ENCODE measurements around the gene LRP1B.
"Not testable (repeated sequence)": the region's sequence is repeated elsewhere in the genome, so short reads cannot be mapped to it uniquely, and the experiment has no call there.

Gene LRP1B

DNA sequence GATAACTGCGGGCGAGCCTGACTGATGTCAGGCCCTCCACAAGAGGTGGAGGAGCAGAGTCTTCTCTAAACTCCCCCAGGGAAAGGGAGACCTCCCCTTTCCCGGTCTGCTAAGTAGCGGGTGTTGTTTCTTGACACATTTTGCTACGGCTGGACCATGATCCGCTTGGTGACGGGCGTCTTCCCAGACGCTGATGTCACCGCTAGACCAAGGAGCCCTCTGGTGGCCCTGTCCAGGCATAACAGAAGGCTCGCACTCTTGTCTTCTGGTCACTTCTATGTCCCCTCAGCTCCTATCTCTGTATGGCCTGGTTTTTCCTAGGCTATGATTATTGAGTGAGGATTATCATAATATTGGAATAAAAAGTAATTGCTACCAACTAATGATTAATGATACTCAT is 1166.5 kb downstream of the LRP1B start:
- DNase-seq: not testable (repeated sequence)

DNA sequence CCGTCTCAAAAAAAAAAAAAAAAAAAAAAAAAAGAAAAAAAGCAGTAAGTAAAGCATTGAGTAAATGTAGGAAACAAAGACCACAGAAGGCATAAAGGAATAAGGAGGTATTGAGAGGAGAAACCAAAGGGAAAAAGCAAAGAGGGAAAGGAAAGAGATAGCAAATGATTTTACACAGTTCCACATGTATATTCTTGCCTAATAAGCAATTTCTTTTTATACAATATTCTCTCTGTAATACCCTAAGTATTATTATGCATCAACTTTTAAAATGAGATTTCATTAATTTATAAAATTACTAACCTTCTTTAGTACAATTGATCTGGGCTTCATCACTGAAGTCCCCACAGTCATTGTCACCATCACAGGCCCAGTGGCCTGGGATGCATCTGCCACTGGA is 1180.9 kb downstream of the LRP1B start:
- DNase-seq: no peak

DNA sequence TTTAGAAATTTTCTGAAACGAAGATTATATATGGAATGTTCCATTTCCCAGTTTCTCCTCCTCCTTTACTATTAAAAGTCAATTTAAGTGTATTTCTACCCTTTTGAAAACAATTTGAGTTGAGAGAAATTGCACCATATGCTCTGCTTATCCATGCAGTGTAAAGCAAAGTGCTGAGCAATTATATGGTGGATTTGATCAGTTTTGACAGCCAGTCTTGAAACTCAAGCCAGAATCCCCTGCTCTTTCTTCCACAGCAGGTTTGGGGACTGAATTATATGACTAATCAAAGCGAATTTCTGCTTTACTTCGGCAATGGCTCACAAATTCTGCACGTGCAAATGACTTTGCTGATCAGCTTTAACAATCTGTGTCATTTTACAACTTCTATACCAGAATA is 1183.6 kb downstream of the LRP1B start:
- no peak for DNase-seq

DNA sequence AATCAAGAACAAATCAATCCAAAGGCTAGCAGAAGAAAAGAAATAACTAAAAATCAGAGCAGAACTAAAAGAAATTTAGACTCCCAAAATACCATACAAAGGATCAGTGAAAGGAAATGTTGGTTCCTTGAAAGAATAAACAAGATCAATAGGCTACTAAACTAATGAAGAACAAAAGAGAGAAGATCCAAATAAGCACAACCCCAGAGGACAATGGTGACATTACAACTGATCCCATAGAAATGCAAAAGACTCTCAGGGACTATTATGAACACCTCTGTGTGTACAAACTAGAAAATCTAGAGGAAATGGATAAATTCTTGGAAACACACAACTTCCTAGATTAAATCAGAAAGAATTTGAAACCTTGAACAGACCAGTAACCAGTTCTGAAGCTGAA is 1186.9 kb downstream of the LRP1B start:
- DNase-seq: no peak

DNA sequence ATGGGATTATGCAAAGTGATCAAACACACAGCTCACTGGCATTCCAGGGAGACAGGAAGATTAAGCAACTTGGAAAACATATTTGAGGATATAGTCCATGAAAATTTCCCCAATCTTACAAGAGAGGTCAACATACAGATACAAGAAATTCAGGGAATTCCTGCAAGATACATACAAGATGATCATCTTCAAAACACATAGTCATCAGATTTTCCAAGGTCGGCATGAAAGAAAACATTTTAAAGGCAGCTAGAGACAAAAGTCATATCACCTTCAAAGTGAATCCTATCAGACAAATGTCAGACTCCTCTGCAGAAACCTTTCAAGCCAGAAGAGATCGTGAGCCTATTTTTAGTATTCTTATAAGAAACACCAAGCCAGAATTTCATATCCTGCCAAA is 1188.5 kb downstream of the LRP1B start:
- no peak for DNase-seq

DNA sequence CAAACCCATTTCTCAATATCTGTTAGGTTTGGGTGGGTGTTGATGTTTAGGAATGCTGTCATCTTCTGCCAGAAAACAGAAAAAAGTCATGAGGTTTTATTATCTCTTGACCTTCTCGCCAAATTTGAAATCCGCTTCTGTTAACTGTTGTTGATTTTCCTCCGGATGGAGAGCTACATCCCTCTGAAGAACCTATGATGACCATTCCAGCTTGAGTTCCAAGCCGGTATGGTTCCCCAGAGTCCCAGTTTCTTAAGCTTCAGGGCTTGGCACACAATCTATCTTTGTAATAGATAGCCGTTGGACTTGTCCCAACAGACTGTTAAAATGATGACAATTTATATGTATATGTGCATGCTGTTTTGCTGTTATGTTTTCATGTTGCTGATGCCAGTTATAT is 1201.0 kb downstream of the LRP1B start:
- no peak for DNase-seq

DNA sequence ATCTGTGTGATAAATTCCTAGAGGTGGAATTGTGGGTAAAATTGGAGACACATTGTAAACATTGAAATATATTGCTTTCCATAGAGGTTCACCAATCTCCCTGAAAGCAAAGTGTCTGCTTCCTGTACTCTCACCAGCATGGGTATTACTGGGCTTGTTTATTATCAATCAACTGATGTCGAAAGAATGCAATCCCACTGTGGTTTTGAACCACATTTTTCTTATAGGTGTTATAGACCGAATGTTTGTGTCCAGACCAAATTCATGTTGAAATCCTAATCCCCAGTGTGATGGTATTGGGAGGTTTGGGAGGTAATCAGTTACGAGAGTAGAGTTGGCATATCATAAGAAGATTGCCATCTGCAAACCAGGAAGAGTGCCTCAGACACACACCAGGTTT is 1212.4 kb downstream of the LRP1B start:
- no peak for DNase-seq

DNA sequence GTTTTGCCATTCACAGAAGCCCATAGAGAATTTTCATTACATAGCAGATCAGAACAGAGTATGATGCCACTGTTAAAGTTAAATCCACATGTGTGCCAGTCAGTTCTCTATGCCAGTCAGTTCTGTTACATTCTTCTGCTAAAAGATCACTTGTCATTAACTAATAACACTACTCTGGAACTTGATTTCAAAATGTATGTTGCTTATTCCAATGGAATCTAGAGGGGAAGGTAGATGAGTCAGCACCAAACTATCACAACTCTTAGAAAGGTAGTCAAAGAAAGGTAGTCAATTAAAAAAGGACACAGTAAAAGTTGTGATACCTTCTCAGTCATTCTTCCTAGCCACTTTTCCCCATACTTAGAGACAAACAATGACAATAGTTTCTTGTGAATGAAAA is 1214.4 kb downstream of the LRP1B start:
- no peak for DNase-seq

DNA sequence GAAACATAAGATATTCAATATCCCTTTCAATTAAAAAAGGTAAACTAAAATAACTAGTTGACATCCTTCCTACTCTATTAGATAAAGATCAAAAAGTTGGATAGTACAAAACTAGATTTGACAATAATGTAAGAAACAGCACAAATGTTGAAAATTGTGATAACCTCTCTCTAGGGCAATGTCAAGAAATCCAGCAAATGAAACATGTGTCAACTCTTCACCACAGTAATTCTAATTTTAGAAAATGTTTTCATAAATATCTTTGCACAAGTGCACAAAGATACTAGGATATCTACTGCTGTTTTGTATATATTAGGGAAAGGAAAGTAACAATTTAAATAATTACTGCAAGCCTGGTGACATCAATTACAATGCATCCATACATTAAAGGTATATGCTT is 1220.1 kb downstream of the LRP1B start:
- no peak for DNase-seq

DNA sequence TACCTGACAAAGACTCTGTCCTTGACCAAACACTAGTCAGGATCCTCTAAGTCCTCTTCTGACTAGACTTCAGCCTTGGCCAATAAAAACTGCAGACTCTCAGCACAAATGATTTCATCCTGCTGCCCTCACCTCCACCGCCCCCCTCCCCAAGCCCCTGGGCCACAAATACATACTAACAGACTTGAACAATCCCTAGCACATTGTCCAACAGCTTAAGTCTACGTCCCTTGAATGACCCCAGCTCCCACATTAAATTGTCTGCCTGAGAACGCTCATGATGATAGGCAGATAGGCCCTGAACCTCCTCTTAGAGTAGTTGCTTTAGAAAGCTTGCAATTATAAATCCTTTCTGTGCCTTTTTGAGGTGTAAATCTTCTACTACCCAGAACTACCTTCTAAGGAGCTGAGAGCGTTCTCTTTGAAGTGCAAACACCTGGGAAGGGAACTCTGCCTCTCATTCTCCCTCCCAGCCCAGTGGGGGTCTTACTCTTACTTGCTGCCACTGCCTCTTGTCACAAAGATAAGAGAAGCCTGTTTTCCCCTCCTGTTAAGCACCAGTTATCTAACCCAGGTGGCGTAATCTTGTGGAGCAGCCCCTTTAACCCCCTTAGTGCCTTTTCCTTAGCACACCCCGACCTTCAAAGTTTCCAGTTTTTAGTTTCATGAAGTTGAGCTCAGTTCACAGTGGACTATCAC is 1225.6 kb downstream of the LRP1B start:
- no peak for DNase-seq

DNA sequence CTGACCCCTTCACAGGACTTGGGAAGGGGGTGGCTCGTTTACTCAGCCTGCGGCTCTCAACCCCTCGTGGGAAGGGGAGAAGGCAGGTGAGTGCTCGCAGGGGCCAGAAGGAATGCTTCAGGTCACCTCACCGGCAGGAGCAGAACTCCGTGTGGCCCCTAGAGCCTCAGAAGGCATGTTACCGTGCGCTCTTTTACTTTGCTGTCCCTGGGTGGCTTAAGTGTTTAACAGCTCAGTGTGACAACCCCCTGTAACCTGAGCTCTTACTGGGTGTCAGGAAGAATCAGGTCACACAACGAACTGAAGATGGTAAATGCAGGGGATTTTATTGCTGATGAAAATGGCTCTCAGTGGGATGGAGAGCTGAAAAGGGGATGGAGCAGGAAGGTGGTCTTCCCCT is 1235.4 kb downstream of the LRP1B start:
- DNase-seq: no peak

DNA sequence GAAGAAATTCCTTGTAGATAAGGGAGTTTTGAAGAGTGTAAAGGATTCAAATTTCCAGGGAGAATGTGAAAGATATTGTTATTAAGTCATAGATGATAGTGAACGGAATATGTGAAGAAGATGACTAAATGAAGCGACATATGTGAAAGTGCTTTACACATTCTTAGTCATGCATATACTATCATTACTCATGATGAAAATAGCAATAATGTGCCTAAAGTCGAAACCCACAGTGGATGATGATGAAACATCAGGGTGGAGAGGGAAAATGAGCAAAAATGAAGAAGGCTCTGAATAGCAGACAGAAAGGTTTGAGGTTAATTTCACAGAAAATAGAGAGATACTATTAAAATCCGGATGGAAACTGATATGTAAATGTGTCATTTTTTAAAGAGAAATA is 1237.1 kb downstream of the LRP1B start:
- no peak for DNase-seq

DNA sequence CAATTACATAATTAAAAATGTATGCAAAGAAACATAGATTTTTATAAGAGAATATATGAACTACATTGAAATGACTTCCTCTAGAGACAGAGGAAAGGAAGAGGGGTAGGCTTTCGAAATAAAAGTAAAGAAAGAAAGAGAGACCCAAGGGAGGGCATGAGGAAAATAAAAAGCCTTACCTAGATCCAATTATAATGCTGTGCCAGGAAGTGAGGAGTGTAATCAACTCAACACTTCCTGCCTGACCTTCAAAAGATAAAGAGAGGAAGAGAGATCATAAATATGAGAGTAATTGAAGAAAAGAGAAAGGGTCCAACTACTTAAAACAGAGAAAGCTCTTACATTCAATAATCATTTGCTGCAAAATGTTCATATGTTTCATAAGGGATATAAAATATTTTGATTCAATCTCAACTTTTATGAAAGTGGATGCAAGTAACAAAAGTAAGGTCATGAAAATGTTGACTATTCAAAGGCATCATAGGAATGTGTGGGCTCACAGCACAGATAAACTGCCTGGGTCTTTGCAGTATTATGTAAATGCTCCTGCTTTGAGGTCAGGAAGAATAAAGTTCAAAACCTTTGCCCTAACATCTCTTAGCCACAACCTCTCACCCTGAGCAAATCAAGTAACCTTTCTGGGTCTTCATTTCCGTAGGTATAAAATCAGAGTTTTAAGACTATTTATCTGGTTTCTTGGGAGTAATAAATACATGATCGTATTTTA is 1237.7 kb downstream of the LRP1B start:
- DNase-seq: no peak

DNA sequence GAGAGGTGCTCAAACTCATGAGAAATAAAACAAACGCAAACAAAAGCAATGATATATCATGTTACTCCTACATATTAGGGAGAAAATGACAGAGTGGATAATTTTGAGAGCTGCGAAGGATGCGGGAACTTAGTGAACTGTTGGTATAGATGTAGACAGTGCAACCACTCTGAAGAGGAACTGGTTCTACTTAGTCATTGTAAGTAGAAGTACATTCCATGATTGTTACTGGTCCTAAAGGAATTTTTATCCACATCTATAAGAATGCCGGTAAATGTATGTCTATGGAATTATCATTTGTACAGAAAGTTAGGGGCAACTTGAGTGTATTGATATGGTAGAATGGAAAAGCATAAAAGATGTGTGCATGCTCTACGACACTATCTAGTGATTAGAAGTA is 1238.4 kb downstream of the LRP1B start:
- DNase-seq: no peak

DNA sequence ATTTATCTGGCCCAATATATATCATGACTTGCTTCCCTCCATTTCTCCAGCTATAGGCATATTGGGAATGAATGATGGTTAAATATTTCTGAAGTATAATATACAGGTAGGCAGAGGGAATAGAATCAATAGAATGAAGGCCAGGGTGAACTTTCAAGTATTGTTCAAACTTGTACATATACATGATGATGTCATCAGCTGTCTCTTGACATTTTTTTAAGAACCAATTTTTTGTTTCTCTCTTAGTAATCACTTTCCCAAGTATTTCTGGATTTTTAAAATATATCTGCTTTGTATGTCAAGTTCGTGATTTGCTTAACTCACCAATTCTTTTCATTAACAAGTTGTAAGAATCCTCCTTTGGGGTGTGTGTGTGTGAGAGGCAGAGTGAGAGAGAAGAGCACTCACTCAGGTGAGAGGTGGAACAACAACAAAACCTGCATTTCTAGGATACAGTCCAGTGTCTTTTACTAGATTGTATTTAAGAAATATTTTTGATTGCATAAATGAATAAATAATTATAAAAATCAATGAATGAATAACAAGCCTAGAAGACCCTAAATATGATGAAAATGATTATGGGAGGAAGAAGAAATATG is 1239.1 kb downstream of the LRP1B start:
- DNase-seq: no peak

DNA sequence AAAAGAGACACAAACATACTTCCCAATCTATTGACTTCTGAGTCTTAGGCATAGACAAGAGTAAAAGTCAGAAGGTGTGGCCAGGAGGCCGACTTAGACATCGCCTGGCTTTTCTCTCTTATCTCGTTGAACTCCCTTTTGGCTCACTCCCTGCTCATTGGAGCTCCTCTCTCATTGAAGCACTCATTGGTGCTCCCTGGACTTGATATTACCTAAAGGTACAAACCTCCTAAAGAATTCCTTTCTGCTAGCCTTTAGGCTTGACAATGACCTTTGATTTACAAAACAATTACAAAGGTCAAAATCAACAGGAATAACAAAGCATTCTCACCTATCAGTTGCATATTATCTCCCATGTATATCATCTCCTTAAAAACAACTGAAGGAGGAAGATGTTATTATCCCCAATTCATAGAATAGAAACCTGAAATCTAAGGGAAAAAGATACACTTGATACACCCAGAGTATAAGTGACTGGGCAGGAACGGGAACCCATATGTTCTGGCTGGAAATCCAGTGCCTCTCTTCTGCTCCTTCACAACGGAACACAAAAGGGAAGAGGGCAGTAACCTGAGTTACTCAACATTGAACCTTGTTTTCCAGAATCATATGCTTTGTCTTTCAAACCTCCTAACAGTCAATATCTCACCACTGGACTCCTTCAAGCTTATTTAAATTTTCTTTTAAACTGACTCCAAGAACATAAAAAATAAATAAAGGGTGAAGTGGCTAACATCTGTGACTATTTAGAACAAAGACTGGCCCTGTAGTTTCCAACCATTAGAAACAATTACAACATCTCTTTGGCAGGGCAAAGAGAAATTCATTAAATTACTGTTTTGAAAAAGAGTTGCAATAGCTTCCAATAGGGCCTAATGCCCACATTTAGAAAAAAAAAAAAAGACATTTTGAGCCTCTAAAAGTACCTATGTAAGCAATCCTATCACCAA is 1247.9 kb downstream of the LRP1B start:
- DNase-seq: no peak

DNA sequence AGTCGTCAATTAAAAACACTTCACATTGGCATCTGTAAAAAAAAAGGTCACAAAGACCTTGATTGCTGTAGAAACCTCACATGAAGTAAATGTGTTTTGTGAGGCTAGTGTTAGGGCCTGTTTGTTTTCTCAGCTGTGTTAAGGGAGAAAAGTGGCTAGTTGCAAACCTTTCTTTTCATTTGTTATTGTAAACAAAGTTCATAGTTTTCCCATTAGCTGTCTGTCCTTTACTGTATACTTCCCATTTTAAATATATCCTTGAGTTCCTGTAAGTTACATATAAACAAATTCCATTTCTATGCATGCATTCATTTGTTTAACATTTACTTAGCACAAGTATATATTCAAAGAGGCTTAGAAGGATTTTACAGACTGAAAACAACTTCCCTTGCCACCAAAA is 1250.2 kb downstream of the LRP1B start:
- no peak for DNase-seq

DNA sequence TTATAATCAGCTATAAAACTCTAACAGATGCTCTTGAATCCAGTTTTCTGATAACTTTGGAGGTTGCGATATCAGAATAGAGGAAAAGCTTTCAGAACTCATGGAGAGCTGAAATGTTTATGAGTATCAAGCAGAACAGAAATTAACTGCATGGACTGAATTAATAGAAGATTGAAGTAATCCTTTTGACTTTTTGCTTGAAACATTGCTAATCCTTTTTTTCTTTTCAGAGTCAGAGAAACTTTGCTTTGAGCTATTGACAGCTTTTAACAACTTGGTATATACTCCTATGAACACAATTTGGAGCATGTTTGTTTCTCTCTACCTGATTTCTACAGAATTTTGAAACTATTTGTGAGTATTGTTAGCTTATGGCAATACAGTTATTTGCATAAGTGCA is 1254.8 kb downstream of the LRP1B start:
- DNase-seq: no peak

DNA sequence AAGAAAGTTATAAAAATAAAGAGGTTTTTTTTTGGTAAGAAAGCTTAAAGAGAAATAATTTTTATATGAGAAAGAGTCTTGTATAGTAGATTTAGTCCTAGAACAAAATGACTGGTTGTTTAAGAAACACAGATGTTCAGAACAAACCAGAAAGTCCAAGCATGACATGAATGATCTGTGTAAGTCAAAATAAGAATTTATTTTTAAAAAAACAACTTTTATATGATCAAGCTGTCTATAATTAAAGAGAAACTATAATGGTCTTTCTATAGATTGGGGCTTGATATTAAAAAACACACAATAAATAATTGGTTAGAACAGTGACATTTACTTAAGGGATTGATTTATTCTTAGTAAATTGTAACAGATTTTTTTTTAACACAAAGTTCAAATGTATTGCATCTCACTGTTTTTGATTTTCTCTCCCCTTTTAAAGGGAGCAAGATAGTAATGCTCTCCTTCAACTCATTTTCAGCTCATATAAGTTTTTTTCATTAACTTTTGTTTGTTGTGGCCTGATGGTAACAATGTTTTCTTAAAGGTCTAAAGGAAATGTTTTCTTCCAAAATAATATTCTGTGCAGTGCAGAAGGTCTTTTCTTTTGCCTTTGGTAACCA is 1256.8 kb downstream of the LRP1B start:
- DNase-seq: no peak

DNA sequence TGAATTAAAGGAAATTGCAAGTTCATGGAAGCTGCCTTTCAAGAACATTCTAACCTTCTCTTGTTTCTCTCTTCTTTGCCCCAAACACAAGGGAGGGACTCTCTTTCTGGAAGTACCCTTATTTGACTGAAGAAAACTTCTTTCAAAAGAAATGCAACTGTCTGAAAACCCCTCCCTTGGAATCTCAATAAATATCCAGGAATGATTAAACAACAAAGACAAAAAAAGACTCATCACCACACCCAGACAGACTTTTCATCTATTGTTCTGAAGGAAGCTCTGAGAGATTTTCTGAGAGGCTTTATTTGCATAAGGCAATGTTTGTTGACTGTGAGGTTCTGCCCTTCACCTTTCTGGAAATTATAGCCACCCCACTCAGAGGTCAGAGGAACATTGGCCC is 1260.9 kb downstream of the LRP1B start:
- no peak for DNase-seq

DNA sequence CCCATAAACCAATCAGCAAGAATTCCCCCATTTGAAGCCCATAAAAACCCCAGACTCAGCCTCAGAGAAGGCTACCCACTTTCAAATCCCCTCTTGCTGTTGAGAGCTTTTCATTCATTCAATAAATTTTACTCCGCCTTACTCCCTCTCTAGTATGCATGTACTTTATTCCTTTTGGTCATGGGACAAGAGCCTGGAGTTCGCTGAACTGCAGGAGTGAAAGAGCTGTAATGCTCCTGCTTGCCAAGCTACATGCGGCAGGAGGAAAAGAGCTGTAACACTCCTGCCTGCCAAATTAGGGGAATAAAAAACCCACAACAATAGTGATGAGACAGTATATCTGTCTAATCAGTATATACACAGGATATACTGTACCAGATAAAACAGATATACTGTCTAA is 1261.7 kb downstream of the LRP1B start:
- no peak for DNase-seq

DNA sequence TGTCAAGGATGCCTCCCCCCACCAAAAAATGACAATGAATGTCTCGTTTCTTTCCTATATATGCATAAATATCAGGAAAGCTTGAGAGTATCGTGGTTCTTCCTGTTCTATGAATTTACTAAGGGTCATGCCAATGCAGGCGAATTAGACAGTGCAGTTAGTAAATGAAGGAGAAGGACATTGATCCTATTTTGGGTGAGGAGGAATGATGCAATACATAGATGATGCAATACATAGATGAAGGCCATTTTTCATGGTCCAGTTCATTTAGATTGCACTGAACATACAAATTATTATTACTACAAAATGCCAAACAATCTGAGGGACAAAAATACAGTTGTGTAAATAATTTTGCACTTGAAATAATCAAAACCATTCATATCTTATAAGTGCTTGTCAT is 1265.0 kb downstream of the LRP1B start:
- DNase-seq: no peak

DNA sequence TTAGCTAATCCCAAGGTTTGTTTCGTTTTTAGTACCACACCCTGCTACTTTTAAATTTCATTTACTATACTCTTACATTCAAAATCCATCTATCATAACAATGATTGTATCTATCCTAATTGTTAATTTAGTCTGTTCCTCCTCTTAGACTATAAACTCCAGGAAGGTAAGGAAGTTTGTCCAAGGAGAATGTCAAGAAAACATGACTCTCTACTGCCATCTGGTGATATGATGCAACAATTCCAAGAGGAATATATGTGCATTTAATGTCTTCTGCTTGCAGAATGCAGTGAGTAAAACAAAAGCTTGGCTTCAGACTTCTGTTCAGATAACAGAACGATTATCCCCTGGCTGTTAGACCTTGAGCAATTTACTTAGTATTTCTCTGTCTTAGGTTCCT is 1267.1 kb downstream of the LRP1B start:
- DNase-seq: no peak

All from stimulated activated naive CD4-positive, alpha-beta T cell treated with Interleukin-2 at 50 U/mL for 16 hours (primary cell).